Neural crest cell (in vitro differentiated cells): ENCODE data around the gene GRIP1. TPM values are rescaled to one million over a fixed set of nuclear protein-coding genes. Genes with fewer than 3 reads are reported as not detected.

Experiments used
- DNase-seq: peaks from one replicate; pipeline ENCODE4 v3.0.0; 2021; ENCODE audit warnings: low read depth, mixed read lengths, low spot score
- H3K27ac Mint-ChIP-seq: one replicate; pipeline ENCODE4 v1.8.0; 2021; ENCODE audit warnings: mild to moderate bottlenecking, mixed read lengths; ENCODE audit not compliant: unreplicated experiment
- H3K27me3 Mint-ChIP-seq: 2 replicates; pipeline ENCODE4 v1.8.0; 2021; ENCODE audit warnings: low read depth, mild to moderate bottlenecking, mixed read lengths
- H3K36me3 Mint-ChIP-seq: 2 replicates; pipeline ENCODE4 v1.8.0; 2021; ENCODE audit warnings: low read depth, mild to moderate bottlenecking, mixed read lengths
- H3K4me1 Mint-ChIP-seq: 2 replicates; pipeline ENCODE4 v1.8.0; 2021; ENCODE audit warnings: mixed read lengths
- H3K4me3 Mint-ChIP-seq: one replicate; pipeline ENCODE4 v1.8.0; 2021; ENCODE audit warnings: mild to moderate bottlenecking, mixed read lengths
- H3K9me3 Mint-ChIP-seq: 2 replicates; pipeline ENCODE4 v1.8.0; 2021; ENCODE audit warnings: mixed read lengths
- total RNA-seq: library from RNA; stranded (reverse); gene quantifications from 2 replicates; pipeline ENCODE4 v1.2.1, GENCODE V29; 2021
- TF ChIP-seq, protein P1 (sequence below): fragments of 200-600 bp; sonication (generic); conservative IDR thresholded peaks from 2 replicates; pipeline ENCODE4 v1.5.0; 2021; ENCODE audit warnings: antibody characterized with exemption, mild to moderate bottlenecking

Gene GRIP1
- total RNA-seq, 1 donor from 2014 or later, result 40.3 TPM

DNA sequence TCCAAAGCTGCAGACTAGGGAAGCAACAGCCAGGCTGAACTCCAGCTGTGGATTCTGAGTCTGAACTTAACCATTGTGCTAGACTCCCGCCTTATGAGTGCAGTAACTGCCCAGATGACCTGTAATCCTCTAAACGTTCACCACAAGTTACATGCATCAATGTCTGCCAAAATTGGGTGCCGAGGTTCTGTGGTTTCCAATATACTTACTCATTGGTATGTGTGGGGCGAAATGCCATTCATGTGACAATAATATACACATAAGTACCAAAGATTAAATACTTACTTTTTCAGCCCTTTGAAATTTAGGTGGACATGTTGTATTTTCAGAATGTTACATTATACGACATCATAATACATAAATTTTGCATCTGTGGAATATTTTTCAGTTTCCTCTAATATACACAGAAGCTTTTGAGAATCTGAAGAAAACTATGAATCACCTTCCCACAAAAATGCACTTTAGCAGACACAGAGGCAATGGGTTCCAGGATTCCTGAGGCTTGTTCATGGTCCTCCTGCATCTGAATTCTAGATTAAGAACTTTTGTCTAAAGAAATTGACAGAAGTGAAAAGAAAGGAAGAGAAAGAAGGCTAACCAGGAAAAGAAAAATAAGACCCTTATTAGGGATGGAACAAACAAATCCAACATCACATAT, 31.7 kb downstream of the GRIP1 start:
- TF ChIP-seq, protein P1, sequence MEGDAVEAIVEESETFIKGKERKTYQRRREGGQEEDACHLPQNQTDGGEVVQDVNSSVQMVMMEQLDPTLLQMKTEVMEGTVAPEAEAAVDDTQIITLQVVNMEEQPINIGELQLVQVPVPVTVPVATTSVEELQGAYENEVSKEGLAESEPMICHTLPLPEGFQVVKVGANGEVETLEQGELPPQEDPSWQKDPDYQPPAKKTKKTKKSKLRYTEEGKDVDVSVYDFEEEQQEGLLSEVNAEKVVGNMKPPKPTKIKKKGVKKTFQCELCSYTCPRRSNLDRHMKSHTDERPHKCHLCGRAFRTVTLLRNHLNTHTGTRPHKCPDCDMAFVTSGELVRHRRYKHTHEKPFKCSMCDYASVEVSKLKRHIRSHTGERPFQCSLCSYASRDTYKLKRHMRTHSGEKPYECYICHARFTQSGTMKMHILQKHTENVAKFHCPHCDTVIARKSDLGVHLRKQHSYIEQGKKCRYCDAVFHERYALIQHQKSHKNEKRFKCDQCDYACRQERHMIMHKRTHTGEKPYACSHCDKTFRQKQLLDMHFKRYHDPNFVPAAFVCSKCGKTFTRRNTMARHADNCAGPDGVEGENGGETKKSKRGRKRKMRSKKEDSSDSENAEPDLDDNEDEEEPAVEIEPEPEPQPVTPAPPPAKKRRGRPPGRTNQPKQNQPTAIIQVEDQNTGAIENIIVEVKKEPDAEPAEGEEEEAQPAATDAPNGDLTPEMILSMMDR, result no peak
- DNase-seq, result no peak
- no peak overlapping the region for H3K4me3 Mint-ChIP-seq
- no peak overlapping the region for H3K27ac Mint-ChIP-seq
- H3K36me3 Mint-ChIP-seq, result no peaks in the 10 kb centered on the region
- peaks cover 5% of the 10 kb centered on the region for H3K4me1 Mint-ChIP-seq
- no peaks in the 10 kb centered on the region for H3K9me3 Mint-ChIP-seq
- no peaks in the 10 kb centered on the region for H3K27me3 Mint-ChIP-seq

DNA sequence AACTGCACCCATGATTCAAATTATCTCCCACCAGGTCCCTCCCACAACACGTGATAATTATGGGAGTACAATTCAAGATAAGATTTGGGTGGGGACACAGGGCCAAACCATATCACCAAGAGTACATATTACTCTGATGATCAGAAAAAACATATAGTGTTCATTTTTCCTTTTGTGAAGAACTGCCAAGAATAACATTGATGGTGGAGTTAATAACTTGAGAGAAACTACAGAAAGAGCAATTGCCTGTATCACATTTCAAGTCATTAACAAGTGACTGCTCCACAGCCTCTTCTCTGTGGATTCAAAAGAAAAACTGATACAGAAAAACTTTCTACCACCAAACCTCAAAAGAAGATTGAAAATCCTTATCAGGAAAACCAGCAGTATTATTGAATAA, 34.7 kb downstream of the GRIP1 start:
- no peak overlapping the region for H3K4me3 Mint-ChIP-seq
- DNase-seq, result no peak
- peaks cover under 1% of the 10 kb centered on the region for H3K4me1 Mint-ChIP-seq
- no peaks in the 10 kb centered on the region for H3K36me3 Mint-ChIP-seq
- no peaks in the 10 kb centered on the region for H3K9me3 Mint-ChIP-seq
- H3K27ac Mint-ChIP-seq, result no peak overlapping the region
- TF ChIP-seq, protein P1, result no peak
- no peaks in the 10 kb centered on the region for H3K27me3 Mint-ChIP-seq

DNA sequence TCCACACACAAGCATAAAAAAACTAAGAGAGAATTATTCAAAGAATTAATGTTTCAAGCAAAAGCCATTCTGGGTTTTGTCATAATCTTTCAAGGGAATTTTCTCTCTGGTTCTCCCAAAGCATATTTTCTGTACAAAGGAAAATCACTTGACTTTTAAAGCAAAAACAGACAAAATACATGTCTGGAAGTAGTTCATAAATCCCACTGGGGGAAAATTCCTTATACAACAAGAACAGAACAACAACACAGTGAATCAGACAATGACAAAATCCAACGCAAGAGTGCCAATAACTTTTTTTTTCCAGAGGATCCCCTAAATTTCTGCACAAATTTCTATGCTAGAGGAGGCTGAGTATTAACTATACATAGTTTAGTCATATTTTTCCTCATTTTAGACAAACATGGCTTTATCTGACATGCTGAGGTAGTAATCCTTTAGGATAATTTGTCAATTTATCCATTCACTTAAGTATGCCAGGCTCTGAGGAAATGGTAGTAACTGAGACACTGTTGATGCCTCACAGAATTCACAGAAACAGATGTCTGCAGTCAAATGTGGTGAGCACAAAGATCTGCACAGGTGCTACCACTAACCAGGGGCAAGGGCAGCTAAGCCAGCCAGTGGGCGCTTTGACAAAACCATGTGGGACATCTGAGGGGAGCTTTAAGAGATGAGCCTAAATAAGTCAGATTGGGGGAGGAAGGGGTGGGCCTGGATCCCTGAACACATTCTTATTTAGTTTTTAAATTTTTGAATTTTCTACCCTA, 38.0 kb downstream of the GRIP1 start:
- no peak for DNase-seq
- Mint-ChIP-seq H3K36me3 (no peaks in the 10 kb centered on the region), H3K27ac (no peak overlapping the region), H3K4me3 (no peak overlapping the region), H3K27me3 (no peaks in the 10 kb centered on the region), H3K4me1 (peaks cover 3% of the 10 kb centered on the region), H3K9me3 (no peaks in the 10 kb centered on the region)
- TF ChIP-seq, protein P1, result no peak

DNA sequence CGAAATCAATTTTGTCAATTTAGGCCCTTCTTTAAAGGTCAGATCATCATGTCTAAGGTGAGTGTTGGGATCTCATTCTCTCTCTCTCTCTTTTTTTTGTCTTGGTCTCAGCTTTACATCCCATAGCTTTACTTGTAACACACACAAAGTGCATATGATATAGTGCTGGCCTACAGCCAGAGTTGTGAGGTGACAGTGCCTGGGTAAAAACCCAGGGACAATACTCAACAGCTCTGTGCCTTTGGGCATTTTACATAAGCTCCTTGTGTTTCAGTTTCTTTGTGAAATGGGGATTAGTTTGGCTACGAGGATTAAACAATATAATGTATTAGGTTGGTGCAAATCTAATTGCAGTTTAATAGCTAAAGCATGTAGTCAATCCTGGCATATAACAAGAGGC, 40.2 kb downstream of the GRIP1 start:
- TF ChIP-seq, protein P1, result no peak
- no peak for DNase-seq
- peaks cover 3% of the 10 kb centered on the region for H3K4me1 Mint-ChIP-seq
- no peaks in the 10 kb centered on the region for H3K27me3 Mint-ChIP-seq
- no peak overlapping the region for H3K4me3 Mint-ChIP-seq
- H3K36me3 Mint-ChIP-seq, result no peaks in the 10 kb centered on the region
- H3K27ac Mint-ChIP-seq, result no peak overlapping the region
- H3K9me3 Mint-ChIP-seq, result no peaks in the 10 kb centered on the region

DNA sequence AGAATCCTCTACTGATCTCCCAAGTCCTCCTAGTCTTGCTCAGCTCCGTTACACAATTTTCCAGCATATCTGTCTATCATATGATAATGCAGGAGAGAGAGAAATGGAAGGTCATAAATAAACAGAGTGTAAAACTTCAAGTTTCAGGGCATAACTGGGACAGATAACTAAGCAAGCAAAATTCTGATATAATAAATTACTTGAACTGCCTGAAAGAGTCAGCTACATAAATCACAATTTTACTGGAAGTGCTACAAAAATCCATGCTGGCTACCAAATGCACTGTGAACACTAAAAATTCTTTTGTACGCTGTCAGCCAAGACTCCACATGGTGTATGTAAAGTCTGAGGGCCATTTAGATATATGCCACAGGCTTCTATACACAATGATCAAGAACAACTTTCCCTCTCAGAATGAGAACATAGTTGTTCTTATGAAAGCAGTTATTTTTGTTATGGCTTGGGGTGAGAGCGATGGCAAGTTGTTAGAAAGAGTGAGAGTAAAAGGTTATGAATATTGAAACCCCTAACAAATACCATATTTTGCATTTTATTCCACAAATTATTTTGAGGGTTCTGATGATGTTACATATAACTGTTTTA, 41.1 kb downstream of the GRIP1 start:
- no peak for DNase-seq
- Mint-ChIP-seq H3K36me3 (no peaks in the 10 kb centered on the region), H3K4me3 (no peak overlapping the region), H3K9me3 (no peaks in the 10 kb centered on the region), H3K27me3 (no peaks in the 10 kb centered on the region), H3K27ac (no peak overlapping the region), H3K4me1 (peaks cover 3% of the 10 kb centered on the region)
- TF ChIP-seq, protein P1, result no peak
